HG03280 (cell line): ENCODE results near the gene CACNA2D4.

Experiments used
- ATAC-seq: cut with Tn5 transposase; IDR thresholded peaks from one replicate; pipeline ENCODE4 v1.9.1; 2021; ENCODE audit warnings: mild to moderate bottlenecking, moderate library complexity; ENCODE audit not compliant: unreplicated experiment

Gene CACNA2D4

DNA sequence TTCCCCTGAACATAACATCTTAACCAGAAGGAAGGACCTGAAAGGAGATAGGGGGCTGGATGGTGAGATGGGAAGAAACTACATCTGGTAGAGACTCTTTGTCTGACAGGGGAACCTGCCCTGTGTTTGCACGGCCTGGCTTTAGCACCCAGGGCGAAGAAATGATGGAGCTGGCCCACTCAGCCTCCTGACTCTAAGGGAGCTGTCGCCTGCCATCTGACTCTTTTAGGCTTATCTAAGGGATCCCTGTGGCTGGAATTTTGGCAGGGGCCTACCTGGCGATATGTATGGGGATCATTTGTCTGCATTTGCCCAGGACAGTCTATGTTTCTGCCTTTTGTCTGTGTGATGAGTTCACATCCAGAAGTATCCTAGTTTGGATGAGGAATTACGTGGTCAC is 15.6 kb upstream of the CACNA2D4 start:
- no peak for ATAC-seq

DNA sequence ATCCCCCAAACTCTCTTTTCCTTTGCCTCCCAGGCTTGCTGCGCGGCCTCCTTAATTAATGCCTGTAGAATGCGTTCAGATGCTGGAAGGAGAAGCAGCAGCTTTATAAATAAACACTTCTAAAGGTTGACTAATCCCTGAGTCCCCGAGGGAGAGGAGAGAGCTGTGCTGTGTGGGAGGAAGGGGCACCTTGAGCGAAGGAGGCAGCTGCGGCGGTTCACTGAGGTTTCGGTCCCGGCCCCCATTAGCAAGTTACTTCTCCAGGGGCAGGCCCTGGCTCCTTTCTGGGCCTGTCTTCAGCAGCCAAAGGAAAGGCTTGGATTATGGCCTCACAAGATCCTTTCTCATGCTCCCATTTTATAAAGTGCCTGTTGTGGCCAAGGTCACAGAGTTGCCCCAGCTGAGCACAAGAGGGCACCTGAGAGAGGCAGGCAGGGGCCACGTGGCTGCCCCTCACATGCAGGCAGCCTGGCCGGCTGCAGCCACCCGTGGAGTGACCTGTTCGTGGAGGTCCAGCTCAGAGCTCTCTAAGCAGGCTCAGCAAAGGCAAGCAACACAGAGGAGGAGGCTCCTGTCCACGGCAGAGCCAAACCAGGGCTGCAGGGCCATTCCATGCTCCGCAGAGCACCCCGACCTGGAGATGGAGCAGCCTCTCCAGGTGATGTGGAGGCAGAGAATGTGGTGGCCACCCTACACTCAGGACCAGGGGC is 15.0 kb upstream of the CACNA2D4 start:
- ATAC-seq = no peak

DNA sequence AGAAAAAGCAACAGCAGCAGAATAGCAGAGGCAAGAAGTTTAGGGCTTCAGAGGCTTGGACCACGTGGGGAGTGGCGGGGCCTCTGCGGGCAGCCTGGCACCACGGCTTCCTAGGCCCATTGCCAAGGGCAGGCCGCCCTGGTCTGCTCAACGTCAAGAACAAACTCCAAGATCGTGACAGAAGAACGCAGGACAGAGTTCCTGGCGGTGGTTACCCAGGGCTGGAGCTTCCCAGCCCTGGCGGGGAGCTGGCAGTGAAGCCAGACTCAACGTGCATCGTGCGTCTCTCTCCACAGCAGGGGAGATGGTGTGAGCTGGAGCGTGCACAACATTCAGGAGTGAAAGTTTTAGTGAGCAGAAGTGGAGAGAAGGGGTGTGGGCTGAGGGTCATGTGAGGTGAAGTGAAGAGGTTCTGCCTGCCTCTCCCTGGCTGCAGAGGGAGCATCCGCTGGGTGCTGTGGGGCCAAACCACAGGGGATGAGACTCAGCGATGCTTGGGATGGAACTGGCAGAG is 13.9 kb upstream of the CACNA2D4 start:
- ATAC-seq = no peak

DNA sequence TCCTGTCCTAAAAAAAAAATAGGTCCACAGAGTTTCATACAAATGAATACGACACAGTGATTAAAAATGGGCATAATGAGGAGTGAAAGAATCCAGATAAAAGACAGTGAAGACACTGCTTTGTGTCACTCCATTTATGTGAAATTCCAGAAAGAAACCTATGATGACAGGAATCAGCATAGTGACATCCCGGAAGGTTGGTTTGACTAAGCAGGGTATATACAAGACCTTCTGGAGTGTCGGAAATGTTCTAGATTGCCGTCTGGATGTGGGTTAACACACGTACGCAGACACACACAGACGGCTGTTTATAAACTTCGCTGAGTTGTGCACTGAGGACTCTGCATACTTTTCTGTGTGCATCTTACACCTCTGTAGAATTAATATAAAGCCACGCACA is 13.2 kb upstream of the CACNA2D4 start:
- ATAC-seq = no peak

DNA sequence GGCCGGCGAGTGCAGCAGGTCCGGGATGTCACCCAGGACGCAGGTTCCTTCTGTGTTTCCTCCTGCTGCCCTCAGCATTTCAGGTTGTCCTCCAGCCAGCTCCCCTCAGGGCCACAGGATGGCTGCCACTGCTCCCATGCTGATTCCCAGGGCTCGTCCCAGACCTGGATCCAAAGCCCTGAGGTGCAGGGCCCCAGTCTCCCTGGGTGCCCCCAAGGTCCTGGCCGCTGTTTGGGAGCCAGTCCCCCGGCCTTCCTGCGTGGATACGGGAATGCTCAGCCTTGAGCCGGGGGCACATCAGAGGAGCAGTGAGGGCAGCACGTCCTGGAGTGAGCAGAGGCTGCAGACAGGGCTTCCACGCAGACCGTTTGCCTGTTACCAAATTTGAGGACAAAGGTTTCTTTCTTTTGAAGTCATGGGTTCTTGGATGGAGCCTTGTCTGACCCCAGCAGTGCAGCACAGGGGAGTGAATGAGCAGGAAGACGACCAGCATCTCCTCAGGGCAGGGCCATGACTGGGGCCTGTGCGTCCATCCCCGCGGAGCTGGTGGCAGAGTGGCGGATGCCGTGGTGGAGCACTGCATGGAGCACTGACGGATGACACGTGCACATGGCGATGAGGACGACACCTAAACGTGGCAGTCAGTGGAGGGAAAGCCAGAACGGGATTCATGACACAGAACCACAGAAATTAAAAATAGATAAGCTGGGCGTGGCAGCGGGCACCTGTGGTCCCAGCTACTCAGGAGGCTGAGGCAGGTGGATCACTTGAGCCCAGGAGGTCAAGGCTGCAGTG is 12.5 kb upstream of the CACNA2D4 start:
- ATAC-seq = no peak

DNA sequence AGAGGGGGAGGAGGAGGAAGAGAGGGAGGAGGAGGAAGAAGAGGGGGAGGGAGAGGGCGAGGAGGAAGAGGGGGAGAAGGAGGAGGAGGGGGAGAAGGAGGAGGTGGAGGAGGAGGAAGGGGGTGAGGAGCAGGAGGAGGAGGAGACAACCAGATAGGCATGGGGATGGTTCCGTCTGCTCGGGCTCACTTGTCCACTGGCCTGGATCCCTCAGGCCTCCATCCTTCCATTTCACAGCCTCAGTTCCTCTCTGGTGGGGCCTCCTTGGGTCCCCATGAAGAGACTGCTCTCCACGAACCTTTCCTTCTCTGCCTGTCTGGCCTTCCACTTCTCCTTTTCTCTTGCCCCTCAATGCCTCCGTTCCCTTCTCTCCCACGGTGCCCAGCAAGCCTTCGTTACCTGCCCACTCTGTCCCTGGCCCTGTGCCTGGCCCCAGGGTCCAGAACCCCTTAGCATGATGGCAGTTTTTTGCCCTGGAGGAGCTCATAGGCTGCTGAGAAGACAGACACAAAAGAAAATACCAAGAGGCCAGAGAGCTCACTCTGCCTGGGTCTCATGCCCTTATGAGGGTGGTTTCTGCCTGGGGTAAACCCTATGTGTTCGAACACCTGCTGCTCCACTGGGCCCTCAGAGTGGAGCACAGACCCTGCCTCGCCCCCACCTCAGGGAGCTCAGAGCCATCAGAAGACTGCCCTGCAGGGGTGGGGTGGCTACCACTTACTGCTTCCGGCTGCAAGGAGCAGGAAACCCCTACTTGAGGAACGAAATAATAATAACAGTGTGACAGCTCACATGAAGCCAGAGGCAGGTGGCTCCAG is 11.7 kb upstream of the CACNA2D4 start:
- ATAC-seq = no peak

DNA sequence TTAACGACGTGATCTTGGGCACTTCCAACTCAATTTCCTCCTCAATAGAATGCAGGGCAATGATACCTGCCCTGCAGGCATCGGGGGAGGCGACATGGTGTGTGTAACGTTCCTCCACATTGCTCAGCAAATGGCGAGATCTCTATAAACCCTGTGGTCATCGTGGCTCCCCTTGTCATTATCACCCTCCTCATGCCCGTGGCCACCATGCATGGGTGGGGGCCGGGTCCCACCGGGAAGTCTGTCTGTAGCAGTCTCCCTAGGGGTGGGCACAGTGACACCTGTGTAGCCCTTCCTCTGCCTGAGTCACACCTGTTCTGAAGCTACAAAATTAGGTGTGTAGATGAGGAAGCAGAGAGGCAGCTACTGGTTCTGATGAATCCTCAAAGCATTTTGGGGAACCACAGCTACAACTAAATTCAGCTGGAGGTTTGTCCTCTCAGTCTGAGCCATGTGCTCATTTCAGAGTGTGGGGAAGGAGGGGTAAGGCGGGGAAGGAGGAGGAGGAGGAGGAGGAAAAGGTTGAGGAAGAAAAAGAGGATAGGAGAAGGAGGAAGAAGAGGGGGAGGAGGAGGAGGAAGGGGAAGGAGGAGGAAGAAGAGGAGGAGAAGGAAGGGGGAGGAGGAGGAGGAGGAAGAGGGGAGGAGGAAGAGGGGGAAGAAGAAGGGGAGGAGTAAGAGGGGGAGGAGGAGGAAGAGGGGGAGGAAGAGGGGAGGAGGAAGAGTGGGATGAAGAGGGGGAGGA is 11.0 kb upstream of the CACNA2D4 start:
- no peak for ATAC-seq

DNA sequence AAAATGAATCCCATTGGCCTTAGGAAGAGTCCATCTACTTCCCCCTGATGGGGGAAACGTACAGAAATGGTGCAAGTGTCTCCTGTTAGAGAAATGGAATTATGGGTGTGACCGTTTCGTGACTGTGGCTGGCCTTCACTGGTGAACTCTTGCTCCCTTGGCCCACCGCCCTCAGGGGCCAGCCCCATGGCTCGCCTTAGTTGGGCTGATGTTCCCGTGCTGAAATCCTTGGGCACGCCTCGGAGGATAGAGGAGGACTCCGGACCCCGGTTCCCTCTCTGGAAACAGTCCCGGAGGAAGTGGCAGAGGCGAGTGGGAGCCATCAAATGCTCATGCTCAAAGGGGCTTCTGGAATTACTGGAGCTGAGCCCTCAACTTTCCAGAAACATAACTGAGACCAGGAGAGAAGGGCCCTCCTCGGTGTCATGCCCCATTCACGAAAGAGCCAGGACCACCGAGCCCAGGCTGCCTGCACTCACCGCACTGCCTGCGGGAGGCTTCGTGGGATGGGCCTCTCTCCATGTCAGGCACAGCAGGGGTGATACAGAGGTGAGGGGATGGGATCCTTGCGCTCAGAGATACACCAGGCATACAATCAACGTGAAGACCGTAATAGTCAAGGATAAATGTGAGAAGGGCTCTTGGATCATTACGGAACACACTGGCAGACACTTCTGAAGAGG is 10.1 kb upstream of the CACNA2D4 start:
- ATAC-seq = no peak

DNA sequence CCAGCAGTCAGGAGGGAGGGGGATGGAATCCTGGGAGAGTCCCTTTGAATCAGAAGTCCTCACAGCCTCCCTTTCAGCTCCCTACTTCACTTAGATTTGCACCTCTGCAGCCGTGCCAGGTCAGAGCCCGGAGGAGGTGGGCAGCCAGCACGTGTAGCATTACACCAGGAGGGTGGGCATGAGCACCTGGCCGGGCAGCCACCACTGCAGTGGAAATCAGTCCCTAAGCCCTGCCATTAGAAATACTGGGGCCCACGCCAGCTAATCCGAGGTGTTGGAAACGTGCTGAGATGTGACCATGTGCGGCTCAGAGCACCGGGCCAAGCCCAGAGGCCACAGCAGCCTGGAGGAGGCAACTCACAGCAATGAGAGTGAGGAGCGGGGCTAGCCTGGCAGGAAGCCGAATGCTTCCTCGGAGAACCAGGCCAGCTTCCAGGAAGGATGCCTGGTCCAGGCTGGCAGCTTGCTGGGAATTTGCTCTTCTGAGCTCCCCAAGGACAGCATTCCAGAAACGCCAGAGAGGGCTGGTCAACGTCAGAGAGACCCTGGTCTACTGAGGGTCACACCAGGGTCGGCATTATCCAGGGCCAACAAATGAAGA is 9.4 kb upstream of the CACNA2D4 start:
- no peak for ATAC-seq

DNA sequence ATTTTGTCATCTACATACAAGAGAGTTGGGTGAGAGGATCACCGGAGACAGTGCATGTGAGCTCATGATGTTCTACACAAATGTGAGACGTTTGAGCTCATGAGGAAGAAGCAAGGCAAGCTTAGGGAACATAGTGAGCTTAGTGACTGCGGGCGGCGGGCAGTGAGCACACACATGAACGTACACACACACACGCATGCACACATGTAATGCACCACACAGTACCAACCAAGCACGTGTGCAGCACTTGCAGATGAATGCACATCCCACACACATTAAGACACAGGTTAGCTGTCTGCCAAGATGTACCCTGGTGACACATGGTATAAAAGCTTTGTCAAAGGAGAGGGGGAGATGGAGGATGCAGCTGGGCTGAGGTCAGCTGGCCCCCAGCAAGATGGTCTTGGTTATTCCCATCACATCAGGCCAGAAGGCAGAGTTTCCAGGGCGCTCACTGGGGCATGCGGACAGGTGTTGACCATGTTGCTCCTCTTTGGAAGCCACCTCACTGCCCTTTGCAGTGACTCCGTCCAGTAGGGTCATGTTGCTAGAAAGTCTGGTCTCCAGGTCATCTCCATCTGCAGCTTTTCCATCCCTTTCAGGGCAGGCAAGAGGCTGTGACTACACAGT is 8.7 kb upstream of the CACNA2D4 start:
- no peak for ATAC-seq

DNA sequence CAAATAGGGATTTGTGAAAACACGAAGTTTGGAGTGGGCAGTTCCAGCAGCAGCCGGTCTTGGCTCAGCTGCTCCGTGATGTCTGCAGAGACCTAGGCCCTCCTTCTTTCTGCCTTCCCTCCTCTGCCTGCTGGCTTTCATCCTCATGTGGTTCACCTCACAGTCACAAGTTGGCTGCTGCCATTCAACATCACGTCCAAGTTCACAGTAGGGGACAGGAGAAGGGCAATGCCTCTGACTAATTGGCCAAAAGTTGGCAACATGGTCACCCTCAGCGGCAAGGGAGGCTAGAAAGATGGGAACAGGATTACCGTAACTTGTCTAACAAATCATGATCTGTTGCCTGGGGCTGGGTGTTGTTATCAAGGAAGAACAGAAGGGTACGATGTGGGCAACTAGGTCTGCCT is 7.8 kb upstream of the CACNA2D4 start:
- ATAC-seq = no peak

DNA sequence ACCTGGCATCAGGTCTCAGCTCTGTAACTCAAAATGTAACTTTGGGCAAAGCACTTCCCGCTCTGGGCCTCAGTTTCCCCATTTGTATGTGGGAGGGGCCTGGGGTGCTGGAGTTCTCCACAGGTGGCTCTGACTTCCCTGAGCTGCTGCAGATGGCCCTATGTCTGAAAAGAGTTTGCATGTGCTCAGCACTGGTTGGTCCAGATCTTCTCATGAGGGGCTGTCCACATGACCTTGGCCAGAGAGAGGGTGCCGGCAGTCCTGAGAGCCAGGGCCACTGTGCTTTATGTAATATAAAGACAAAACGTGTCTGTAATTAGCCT is 7.2 kb upstream of the CACNA2D4 start:
- ATAC-seq = no peak

DNA sequence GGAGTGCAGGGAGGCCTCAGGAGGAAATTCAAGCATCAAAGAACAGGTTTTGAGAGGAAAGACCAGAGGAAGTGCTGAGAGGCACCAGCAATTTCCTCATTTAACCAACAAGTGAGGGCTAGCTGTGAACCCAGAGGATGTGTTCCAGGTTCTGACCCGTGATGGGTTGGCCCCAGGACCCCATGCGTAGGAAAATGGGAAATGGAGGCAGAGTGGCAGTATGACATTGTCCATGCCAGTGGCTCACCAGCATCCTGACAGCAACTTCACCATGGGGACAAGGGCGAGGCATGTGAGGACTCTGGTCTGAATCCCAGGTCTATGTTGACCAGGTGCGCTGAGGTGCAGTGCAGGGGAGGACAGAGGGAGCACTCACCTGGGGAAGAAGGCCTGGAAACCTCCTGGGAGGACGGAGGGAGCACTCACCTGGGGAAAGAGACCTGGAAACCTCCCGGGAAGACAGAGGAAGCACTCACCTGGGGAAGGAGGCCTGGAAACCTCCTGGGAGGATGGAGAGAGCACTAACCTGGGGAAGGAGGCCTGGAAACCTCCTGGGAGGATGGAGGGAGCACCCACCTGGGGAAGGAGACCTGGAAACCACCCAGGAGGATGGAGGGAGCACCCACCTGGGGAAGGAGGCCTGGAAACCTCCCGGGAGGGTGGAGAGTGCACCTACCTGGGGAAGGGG is 6.7 kb upstream of the CACNA2D4 start:
- ATAC-seq = no peak

DNA sequence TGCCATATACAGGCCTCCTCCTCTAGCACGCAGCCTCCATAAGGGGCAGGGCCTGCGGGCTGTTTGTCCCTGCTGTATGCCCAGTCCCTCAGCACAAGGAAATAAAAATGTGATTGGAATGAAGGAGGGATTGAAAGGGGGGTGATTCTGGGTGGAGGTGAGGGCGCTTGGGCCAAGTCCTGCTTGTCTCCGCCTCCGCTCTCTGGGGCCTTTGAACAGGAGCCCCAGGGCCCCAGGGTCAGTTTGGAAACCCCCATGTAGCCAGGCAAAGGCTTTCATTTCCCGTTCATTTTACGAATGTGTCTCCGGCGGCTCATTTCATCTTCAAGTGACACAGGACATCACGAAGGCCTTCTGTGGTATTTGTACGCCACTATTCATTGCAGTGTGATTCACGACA is 4.5 kb upstream of the CACNA2D4 start:
- ATAC-seq = no peak

DNA sequence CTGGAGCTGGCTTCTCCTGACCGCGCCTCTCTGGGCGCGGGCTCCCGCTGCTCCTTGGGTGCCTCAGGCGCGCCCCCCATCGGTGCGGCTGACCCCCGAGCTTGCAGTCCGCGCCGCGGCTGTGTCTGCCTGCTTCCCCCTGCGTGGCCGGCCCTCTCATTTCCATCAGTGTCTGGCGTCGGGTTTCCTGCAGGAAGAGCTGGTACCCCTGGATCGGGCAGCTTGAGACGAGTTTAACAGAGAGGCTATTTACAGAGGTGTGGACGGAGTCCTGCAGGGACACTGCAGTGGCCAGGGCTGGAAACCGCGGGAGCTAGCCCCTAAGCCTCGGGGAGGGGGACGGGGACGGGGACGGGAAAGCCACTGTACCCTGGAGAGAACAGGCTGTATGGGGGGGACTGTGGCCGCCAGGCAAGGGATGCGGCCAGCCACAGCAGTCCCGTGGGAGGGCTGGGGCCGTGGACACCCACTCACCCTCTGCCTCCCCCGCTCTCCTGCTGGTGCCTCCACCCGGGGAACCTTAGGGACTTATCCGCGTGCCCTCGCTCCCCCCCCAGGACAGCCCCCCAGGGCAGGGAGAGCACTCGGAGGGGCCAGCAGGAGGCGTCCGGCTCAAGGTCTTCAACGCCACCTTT is 3.7 kb upstream of the CACNA2D4 start:
- ATAC-seq = no peak

DNA sequence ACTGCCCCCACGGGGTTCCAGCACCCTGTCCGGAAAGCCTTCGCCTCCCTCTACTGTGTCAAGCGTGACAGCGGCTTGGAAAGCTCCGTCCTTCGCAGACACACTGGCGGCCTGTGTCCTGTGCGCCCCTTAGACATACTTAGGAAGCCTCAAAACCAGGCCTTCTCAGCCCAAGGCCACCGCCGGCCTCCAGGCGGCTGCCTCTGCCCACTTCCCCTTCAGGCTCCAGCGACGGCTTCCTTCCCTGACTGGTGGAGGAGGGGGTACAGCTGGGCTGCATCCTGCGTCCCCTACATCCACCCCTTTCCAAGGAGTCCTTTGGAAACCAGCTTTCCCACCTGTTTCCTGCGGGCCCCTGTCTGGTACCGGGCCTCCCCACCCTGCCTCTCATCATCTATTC is 2.5 kb upstream of the CACNA2D4 start:
- ATAC-seq = no peak

DNA sequence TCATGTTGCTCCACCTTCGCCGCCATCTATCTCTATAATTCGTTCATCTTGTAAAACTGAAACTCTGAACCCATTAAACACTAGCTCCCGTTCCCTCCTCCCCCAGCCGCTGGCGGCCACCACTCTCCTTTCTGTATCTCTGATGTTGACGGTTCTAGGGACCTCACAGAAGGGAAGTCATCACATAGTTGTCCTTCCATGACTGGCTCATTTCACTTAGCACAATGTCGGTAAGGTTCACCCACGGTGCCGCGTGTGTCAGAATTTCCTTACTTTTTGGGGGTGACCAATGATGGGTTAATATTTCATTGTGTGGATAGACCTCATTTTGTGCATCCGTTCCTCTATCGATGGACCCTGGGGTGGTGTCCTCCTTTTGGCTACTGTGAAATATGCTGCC is 2.0 kb upstream of the CACNA2D4 start:
- ATAC-seq = no peak

DNA sequence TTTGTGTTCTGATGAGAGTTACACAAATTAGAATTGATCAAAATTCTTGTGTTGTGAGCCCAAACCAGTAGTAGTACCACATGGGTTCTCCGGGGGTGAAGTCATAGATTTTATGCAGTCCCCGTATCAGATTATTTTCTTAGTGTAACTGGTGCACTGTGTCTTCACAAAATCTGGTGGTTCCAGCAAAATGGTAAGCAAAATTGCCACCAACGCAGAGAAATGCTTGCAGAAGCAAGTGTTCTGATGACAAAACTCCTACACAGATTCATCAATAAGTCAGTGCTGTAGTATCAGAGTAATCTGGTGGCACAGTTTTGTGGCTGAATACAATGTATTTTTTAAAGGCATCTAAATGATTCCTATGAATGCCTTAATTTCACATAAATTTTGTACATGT is 1.3 kb upstream of the CACNA2D4 start:
- no peak for ATAC-seq
